Activated naive CD8-positive, alpha-beta T cell treated with anti-CD3 and anti-CD28 coated beads, Interleukin-2, amount 50 U/mL, for 24 hours (primary cell): ENCODE data around the gene SEC61B.

Experiments
- ATAC-seq: fragments of 150-1000 bp; cut with Tn5 transposase; one replicate; pipeline ENCODE4 v1.10.0; 2021
- DNase-seq: peaks from one replicate; pipeline ENCODE4 v3.0.0; 2021
- H3K27ac Mint-ChIP-seq: one replicate; pipeline ENCODE4 v1.8.0; 2021; ENCODE audit warnings: mild to moderate bottlenecking, mixed read lengths
- H3K27me3 Mint-ChIP-seq: one replicate; pipeline ENCODE4 v1.8.0; 2021; ENCODE audit warnings: mixed read lengths
- H3K36me3 Mint-ChIP-seq: one replicate; pipeline ENCODE4 v1.8.0; 2021; ENCODE audit warnings: low read depth, mixed read lengths
- H3K4me1 Mint-ChIP-seq: one replicate; pipeline ENCODE4 v1.8.0; 2021; ENCODE audit warnings: mixed read lengths
- H3K4me3 Mint-ChIP-seq: one replicate; pipeline ENCODE4 v1.8.0; 2021; ENCODE audit warnings: mild to moderate bottlenecking, moderate library complexity, mixed read lengths
- H3K9me3 Mint-ChIP-seq: one replicate; pipeline ENCODE4 v1.8.0; 2021; ENCODE audit warnings: mixed read lengths

SEC61B gene

DNA sequence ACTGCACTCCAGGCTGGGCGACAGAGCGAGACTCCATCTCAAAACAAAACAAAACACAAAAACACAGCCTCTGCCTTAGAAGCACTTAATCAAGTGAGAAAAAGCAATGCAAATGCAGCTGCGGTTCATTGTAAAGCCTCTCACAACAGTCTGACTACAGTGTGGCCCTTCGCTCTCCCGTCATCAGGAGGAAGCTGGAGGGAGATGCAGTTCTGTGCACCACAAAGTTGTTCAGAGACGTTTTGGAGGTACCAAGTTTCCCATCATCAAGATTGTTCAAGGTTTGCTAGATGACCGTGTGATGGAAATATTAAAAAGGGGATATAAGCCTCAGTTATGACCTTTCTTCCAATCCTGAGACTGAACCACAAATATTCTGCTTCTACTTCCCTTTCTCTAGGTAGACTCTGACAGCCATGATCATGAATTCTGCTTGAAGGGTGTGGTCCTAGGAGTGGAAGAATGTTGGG is 40.9 kb downstream of the SEC61B start:
- ATAC-seq = no peak
- Mint-ChIP-seq H3K27ac (no peak overlapping the region), H3K9me3 (no peaks in the 10 kb centered on the region), H3K27me3 (peaks cover 5% of the 10 kb centered on the region), H3K4me3 (no peak overlapping the region), H3K4me1 (peaks cover 51% of the 10 kb centered on the region), H3K36me3 (no peaks in the 10 kb centered on the region)
- no peak for DNase-seq

DNA sequence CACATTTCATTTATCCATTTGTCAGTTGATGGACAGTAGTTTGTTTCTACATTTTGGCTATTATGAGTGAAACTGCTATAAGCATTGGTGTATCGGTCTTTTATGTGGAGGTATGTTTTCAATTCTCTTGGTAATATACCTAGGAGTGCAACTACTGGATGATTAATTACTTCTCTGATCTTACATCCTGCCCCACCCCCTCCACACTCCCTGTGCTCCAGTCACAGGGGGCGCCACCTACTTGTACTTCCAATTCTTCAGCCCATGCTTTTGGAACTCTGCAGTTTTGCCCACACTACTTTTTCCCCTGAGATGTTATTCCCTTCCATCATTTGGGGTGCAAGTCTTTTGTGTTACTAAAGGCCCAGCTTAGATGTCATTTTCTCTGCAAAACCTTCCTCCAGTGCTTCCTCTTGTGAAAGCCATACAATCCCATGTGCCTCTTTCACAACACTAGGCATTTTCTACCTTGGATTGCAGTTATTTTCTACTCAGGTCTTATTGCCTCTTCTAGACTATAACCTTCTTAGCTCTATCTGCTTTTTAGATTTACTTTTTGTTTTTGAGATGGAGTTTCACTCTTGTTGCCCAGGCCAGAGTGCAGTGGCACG is 42.1 kb downstream of the SEC61B start:
- Mint-ChIP-seq H3K36me3 (no peaks in the 10 kb centered on the region), H3K4me1 (peaks cover 47% of the 10 kb centered on the region), H3K4me3 (no peak overlapping the region), H3K9me3 (no peaks in the 10 kb centered on the region), H3K27ac (no peak overlapping the region), H3K27me3 (peaks cover 5% of the 10 kb centered on the region)
- no peak for ATAC-seq
- peak; percentile 54 for DNase-seq

DNA sequence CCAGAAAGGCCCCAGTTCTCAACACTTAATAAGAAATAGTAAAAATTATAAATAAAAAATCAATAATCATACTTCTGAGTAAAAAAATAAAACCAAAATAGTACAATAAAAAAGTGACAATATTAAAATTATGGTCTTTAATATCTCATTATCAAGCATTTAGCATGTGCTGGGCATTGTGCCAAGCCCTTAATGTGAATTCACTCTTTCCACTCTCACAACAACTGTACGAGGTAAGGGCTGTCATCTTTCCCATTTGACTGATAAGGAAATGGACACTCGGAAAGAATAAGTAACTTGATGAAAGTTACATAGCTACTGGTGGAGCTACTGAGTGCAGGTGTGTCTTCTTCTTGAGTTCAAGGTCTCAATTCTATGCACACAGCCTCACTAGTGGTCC is 43.6 kb downstream of the SEC61B start:
- no peak for ATAC-seq
- Mint-ChIP-seq H3K4me3 (no peak overlapping the region), H3K36me3 (no peaks in the 10 kb centered on the region), H3K4me1 (peaks cover 40% of the 10 kb centered on the region), H3K27ac (peak overlapping the region; percentile 47), H3K9me3 (no peaks in the 10 kb centered on the region), H3K27me3 (peaks cover 5% of the 10 kb centered on the region)
- no peak for DNase-seq

DNA sequence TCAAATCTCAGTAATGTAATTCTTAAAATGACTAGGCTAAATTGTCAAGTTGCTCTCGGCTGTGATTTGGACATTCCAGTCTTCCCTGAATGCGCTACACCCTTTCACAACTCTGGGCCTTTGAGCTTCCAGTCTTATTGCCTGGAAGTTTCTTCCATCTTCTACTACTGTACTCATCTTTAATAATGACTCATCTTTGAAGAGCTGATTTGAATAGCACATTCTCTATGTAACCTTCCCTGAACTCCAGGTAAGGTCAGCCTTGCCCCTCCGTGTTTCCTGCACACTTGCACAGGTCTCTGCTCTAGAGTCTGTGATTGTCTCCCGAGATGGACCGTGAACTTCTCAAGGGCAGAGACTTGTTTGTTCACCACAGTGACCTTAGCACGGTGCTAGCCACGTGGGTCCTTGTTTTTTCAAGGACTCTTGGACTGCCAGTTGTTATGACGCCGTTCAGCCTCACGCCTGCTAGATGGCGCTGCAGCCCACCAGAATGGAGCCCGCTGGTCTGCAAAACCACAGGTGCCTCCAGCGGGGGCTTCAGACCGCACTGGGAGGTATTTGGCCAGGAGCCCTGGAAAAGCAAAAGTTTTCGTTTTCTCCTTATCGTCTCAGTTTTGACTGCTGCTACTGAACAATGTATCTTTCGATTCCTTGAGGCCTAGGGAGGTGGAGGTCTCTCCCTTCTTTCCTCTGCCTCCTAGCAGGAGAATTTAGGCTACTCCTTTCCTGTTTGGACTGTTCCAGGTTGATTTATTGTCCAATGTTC is 44.4 kb downstream of the SEC61B start:
- peak overlapping the region; percentile 47 for H3K27ac Mint-ChIP-seq
- peak overlapping the region; percentile 16 for H3K4me3 Mint-ChIP-seq
- peak; percentile 79 for ATAC-seq
- H3K4me1 Mint-ChIP-seq = peaks cover 40% of the 10 kb centered on the region
- DNase-seq = peak; percentile 84
- H3K36me3 Mint-ChIP-seq = no peaks in the 10 kb centered on the region
- H3K27me3 Mint-ChIP-seq = peaks cover 5% of the 10 kb centered on the region
- H3K9me3 Mint-ChIP-seq = no peaks in the 10 kb centered on the region

DNA sequence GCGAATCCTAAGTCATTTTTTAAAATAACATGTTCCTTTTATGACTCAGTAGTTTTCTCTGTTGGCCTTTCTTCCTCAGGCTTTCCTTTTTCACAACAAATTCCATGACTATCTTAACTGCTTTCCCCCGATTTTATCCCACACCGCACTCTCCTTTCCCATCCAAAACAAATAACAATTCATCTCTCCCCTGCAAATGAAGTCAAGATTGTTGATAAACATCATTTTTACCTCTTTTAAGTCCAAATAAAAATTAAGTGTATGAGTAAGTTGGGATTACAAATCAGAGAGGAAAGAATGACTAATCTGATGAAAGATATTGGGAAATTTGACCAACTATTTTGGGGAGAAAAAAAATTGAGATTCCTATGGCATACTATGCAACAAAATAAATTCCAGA is 47.3 kb downstream of the SEC61B start:
- Mint-ChIP-seq H3K4me1 (peaks cover 28% of the 10 kb centered on the region), H3K36me3 (no peaks in the 10 kb centered on the region), H3K9me3 (no peaks in the 10 kb centered on the region), H3K27me3 (peaks cover 2% of the 10 kb centered on the region), H3K4me3 (no peak overlapping the region), H3K27ac (no peak overlapping the region)
- DNase-seq = no peak
- no peak for ATAC-seq

DNA sequence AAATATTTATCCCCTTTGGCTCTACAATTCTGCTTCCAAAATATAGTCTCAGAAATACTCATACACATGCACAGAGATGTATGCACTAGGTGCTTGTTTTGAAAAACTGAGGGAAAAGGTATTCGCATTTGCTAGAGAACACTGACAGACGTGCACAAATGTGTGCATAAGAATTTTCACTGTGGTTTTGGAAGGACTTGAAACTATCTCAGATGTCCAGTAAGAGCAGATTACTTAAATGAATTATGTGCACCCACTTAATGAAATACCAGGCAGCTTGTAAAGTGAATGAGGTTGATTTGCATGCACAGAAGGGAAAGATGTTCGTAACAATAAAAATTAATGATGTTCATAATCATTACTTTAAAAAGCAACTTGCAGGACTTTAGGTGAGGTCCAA is 48.4 kb downstream of the SEC61B start:
- Mint-ChIP-seq H3K27ac (no peak overlapping the region), H3K4me1 (peaks cover 22% of the 10 kb centered on the region), H3K27me3 (peaks cover 2% of the 10 kb centered on the region), H3K9me3 (no peaks in the 10 kb centered on the region), H3K36me3 (no peaks in the 10 kb centered on the region), H3K4me3 (no peak overlapping the region)
- ATAC-seq = no peak
- DNase-seq = no peak

DNA sequence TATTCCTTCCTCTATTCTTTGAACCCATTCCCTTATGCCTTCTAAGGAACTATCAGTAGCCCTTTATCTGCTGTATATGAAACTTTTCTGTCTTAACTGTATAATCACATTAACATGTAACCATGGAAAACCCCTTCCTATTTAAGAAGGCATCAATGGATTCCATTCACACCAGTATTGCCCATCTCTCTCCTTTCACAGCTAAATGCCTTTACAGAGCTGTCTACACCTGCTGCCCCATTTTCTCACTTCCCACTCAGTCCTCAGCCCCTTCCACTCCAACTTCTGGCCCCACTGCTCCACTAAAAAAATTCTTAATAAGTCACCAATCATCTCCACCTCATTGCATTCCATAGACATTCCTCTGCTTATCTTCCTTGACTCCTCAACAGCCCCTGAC is 50.8 kb downstream of the SEC61B start:
- DNase-seq = no peak
- Mint-ChIP-seq H3K27ac (no peak overlapping the region), H3K4me3 (no peak overlapping the region), H3K4me1 (peaks cover 7% of the 10 kb centered on the region), H3K36me3 (no peaks in the 10 kb centered on the region), H3K27me3 (peaks cover 8% of the 10 kb centered on the region), H3K9me3 (no peaks in the 10 kb centered on the region)
- no peak for ATAC-seq

DNA sequence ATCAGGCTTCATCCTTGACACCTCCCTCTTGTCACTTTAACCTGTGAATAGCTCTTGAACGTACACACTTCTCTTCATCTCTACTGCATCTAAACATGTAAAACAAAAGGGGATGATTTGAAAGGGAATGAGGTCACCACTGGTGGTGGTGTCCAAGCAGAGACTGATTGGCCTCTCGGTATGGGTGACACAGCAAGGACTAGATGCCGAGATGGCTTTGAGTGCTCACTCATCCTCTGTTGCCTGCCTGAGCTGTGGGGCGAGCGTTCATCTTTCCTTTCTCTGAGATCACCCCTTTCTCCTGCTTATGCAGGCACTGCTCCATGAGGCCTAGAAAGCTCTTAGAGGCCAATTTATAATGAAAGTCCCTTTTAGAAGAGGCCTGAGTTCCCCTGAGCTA is 51.9 kb downstream of the SEC61B start:
- no peak overlapping the region for H3K4me3 Mint-ChIP-seq
- no peaks in the 10 kb centered on the region for H3K9me3 Mint-ChIP-seq
- no peak for DNase-seq
- ATAC-seq = no peak
- peaks cover 8% of the 10 kb centered on the region for H3K27me3 Mint-ChIP-seq
- H3K27ac Mint-ChIP-seq = no peak overlapping the region
- H3K4me1 Mint-ChIP-seq = peaks cover 7% of the 10 kb centered on the region
- H3K36me3 Mint-ChIP-seq = no peaks in the 10 kb centered on the region

DNA sequence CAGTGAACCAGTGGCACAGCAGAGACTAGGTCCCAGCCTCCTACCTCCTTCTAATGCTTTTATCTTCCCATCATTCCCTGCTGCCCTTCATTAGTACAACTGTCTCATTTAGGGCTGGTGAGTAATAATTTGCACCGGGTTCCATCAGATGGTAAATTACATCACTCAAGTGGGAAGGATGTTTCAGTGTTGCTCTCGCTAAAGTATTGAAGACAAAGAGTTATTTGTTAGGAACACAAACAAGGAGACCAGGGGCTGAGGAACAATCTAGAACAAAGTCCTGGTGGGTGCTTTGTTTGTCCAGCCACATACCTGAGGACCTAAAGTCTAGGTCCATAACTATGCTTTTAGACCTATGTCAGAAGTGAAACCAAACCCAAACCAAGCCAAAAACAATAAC is 52.4 kb downstream of the SEC61B start:
- Mint-ChIP-seq H3K4me3 (no peak overlapping the region), H3K9me3 (no peaks in the 10 kb centered on the region), H3K4me1 (peaks cover 4% of the 10 kb centered on the region), H3K27me3 (peaks cover 8% of the 10 kb centered on the region), H3K36me3 (no peaks in the 10 kb centered on the region), H3K27ac (no peak overlapping the region)
- no peak for ATAC-seq
- DNase-seq = no peak
